GM12865 (cell line): ENCODE data around the gene LRRN2.

Experiments
- DNase-seq: peaks from one replicate; pipeline ENCODE4 v3.0.0; 2010; ENCODE audit warnings: low read depth
- H3K4me3 ChIP-seq: 2 replicates; pipeline ENCODE4 v1.5.1; 2011; ENCODE audit warnings: mild to moderate bottlenecking, low read depth, low read length, control low read depth
- TF ChIP-seq, protein P1 (sequence below): IDR thresholded peaks from 2 replicates; pipeline ENCODE4 v1.5.1; 2011; ENCODE audit warnings: low read length, control low read depth, low read depth, inconsistent platforms; ENCODE audit not compliant: insufficient read depth; ENCODE audit errors: missing control alignments

LRRN2 gene

DNA sequence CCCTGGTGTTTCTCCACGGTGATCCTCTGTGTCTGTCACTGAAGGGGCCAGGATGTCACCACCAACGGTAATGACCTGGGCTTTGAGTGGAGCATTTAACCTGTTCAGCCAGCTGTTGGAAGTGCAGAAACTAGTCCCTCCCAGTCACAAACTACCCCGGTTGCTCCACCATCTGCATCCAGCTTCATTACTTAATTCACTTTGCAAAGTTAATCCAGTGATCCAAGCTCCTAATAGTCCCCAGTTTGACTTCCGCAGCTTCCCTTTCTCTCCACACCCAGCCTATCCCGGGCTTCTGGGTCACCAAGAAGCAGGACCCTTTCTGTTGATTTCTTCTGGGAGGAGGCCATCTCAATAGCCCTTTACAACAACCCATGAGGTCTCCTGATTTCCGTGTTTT lies 105.9 kb downstream of the LRRN2 start:
- peak overlapping the region; percentile 56 for H3K4me3 ChIP-seq
- DNase-seq, result no peak
- TF ChIP-seq, protein P1, sequence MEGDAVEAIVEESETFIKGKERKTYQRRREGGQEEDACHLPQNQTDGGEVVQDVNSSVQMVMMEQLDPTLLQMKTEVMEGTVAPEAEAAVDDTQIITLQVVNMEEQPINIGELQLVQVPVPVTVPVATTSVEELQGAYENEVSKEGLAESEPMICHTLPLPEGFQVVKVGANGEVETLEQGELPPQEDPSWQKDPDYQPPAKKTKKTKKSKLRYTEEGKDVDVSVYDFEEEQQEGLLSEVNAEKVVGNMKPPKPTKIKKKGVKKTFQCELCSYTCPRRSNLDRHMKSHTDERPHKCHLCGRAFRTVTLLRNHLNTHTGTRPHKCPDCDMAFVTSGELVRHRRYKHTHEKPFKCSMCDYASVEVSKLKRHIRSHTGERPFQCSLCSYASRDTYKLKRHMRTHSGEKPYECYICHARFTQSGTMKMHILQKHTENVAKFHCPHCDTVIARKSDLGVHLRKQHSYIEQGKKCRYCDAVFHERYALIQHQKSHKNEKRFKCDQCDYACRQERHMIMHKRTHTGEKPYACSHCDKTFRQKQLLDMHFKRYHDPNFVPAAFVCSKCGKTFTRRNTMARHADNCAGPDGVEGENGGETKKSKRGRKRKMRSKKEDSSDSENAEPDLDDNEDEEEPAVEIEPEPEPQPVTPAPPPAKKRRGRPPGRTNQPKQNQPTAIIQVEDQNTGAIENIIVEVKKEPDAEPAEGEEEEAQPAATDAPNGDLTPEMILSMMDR, result no peak

DNA sequence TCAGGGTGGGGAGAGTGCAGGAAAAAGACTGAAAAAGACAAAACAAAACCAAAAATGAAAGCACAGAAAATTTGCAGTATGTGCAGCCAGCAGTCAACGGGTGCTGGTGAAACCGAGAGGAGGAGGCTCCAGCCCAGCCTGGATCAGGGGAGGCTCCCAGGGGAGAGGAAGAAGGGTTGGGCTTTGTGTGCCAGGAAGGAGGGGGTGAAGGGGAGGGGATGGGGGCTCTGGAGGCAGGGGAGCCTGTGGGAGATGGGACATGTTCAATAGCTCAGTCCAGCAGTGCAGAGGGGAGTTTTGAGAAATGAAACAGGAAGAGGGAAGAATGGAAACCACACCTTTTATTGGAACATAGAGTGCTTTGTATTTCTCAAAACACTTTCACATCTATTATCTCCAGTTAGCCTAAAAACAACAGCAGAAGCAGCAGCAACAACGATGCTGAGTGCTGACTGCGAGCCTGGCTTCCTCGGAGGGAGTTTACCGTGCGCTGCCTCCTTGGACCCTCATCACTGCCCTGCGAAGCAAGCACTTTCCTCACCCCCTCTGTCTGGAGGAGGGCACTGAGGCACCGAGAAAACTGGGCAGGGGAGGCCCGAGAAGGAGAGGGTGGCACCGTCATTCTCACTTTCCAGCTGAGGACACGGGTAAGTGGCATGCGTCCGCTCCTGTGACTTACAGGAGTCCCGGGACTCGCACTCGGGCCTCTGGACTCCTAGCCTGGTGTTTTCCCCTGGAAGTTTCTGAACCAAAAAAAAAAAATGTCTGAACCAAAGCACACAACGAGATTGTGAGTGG lies 106.5 kb downstream of the LRRN2 start:
- TF ChIP-seq, protein P1, result no peak
- peak; percentile 81 for DNase-seq
- H3K4me3 ChIP-seq, result peak overlapping the region; percentile 56

DNA sequence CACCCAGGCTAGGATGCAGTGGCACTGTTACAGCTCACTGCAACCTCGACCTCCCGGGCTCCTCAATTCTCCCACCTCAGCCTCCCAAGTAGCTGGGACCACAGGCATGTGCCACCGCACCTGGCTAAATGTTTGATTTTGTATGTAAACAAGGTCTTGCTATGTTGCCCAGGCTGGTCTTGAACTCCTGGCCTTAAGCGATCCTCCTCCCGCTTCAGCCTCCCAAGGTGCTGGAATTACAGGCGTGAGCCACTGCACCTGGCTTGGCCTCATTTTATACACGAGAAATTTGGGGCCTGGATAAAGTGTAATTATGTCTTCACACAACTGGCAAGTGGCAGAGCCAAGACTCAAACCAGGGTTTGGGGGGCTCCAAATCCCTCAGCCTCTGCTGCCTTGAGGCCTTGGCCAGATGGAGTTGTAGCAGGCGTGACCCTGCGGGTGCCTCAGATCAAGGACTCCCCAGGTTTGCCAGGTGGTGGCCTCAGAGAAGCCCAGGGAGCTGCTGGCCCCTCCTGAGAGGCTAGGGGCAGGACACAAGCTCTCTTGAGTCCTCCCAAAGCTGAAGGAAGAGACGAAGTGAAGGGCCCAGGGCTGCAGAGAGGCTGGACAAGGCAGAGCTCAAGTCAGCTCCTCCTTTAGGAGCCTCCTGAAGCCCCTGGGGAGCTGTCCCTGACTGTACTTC lies 107.6 kb downstream of the LRRN2 start:
- TF ChIP-seq, protein P1, result no peak
- no peak for DNase-seq
- H3K4me3 ChIP-seq, result no peak overlapping the region

DNA sequence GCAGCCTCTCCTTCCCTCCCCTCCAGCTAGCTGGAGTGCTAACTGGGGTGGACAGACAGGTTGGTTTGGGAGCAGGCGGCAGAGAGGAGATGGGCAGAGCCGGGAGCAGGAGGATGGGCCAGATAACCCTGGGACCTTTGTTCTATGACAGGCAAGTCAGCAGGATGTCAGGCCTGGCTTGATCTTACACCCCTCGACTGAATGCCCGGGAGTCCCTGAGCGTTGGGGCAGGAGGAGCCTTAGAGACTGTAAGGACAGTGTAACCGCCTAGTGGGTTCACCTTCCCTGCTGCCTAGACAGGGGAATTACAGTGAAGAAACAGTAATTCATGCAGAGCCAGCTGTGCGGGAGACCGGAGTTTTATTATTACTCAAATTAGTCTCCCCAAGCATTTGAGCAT lies 109.1 kb downstream of the LRRN2 start:
- DNase-seq, result no peak
- H3K4me3 ChIP-seq, result no peak overlapping the region
- TF ChIP-seq, protein P1, result no peak

DNA sequence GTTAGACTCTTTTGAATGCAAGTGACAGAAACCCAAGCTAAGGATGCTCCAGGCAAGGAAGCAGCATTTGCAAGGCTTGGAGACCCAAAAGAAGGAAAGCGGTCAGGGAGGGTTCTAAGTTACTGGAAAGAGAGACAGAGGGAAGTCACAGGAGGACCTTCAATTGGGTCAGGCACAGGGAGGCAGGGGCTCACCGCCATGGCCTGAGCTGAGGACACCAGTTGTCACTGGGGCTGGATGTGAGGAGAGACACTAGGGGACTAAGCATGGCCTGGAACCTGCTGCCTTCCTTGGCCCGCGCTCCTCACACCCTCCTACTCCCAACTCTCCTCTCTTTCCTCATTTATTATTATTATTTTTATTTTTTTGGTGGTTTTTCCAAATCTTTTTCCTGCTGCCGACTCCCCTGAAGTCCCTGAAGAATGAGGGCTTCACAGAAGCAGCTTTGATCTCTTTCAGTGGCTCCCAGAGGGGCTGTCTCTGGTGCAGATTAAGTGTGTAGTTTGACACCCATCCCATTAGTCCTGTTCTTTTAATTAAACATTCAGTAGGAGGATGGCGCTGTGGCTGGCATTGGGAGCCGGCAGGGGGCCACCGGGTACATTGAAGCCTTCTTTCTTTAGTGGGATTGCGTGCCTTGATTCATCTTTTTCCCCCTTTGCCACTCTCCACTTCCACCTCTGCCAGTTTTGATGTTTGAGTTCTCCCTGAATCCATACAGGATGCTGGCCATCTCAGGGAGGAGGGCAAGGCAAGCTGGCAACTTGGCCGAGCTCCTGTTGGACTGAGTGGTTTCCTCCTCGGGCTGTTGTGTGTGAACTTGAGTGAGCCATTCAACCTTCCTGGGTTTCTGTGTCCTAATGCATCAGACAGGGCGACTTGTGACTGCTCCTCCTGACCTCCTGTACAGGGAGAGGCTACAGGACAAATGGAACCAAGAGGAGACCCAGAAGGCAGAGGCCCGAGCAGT lies 110.0 kb downstream of the LRRN2 start:
- DNase-seq, result no peak
- TF ChIP-seq, protein P1, result no peak
- H3K4me3 ChIP-seq, result no peak overlapping the region

DNA sequence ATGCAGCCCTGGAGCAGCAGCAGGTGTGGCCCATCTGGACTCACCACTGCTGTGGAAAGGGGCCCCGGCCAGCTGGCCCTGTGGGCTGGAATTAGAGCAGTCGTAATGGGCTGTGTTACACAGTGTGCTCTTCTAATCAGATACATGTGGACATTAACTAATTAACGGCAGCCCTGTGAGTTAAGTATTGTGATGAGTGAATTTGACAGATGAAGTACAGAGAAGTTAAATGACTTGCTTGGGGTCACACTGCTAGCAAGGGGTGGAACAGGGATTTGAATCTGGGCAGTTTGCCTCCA lies 110.7 kb downstream of the LRRN2 start:
- TF ChIP-seq, protein P1, result no peak
- no peak for DNase-seq
- H3K4me3 ChIP-seq, result no peak overlapping the region
